Endometrium (tissue), 2 donors: Measurements from ENCODE around the gene EWSR1.

Experiments
- FAIRE-seq: peaks from 2 replicates; lab custom pipeline; 2012; peaks lifted over from hg19 to GRCh38; lab: Jason Lieb, UNC
- donor health status: control.
- donor health status: control.

The EWSR1 gene

GRCh38 chr22:29306835-29307595 is 38.9 kb downstream of the EWSR1 start:
- FAIRE-seq, result no peak

GRCh38 chr22:29307596-29308147 is 39.6 kb downstream of the EWSR1 start:
- no peak for FAIRE-seq

GRCh38 chr22:29308148-29308790 is 40.2 kb downstream of the EWSR1 start:
- FAIRE-seq, result no peak

GRCh38 chr22:29308791-29309262 is 40.8 kb downstream of the EWSR1 start:
- FAIRE-seq, result no peak

- FAIRE-seq, result no peak
These were observed 41.4 kb downstream of the EWSR1 start for GRCh38 chr22:29309332-29310064.

GRCh38 chr22:29310065-29310862 is 42.2 kb downstream of the EWSR1 start:
- FAIRE-seq, result no peak

GRCh38 chr22:29310863-29311339 is 42.8 kb downstream of the EWSR1 start:
- peak; percentile 64 for FAIRE-seq

- FAIRE-seq, result no peak
These were observed 43.6 kb downstream of the EWSR1 start for GRCh38 chr22:29311464-29312217.

GRCh38 chr22:29312218-29313125 is 44.4 kb downstream of the EWSR1 start:
- FAIRE-seq, result no peak

GRCh38 chr22:29313126-29313575 is 45.1 kb downstream of the EWSR1 start:
- no peak for FAIRE-seq

GRCh38 chr22:29313576-29314466 is 45.8 kb downstream of the EWSR1 start:
- no peak for FAIRE-seq

GRCh38 chr22:29314537-29315285 is 46.6 kb downstream of the EWSR1 start:
- no peak for FAIRE-seq

- no peak for FAIRE-seq
These were observed 47.4 kb downstream of the EWSR1 start, which contains the start of gene RASL10A for GRCh38 chr22:29315286-29316140. Gene RASL10A (minus strand): TSS chr22:29315697. CDS start chr22:29315246, 451 bp downstream.

GRCh38 chr22:29316141-29316828 is 48.2 kb downstream of the EWSR1 start:
- no peak for FAIRE-seq

- FAIRE-seq, result no peak
These were observed 49.9 kb downstream of the EWSR1 start for GRCh38 chr22:29317827-29318454.

GRCh38 chr22:29319072-29319471 is 51.0 kb downstream of the EWSR1 start:
- FAIRE-seq, result no peak
